Ovary (tissue), 3 donors: ENCODE results near the gene P4HB.

Experiments used
- CTCF ChIP-seq, 3 donors: fragments of 450-650 bp in 2 of 3; fragments of 200-600 bp in 1 of 3; IDR thresholded peaks; one replicate each; pipeline versions ENCODE4 v1.5.1 to v1.8.0; 2016 to 2022; ENCODE audit warnings: antibody characterized with exemption in 3 of 3, mild to moderate bottlenecking in 1 of 3
- POLR2A ChIP-seq: fragments of 450-650 bp; IDR thresholded peaks from one replicate; pipeline ENCODE4 v1.6.1; 2017; ENCODE audit warnings: antibody characterized with exemption, mild to moderate bottlenecking, moderate library complexity
- donor health status: DM: no; HTN: no; CAD: no.

GRCh38 chr17:81823820-81824550 is 36.4 kb downstream of the P4HB start:
- TF ChIP-seq CTCF (IDR thresholded peaks at IDR 0.05) (no peak), POLR2A (no peak)
